IMR-90 (cell line): ENCODE data around the gene ZNF584. TPM values are rescaled to one million over a fixed set of nuclear protein-coding genes. Genes with fewer than 3 reads are reported as not detected.

Source experiments
- ATAC-seq: fragments of 200-7000 bp; cut with Tn5 transposase; 2 replicates; pipeline ENCODE4 v1.9.1; 2020; ENCODE audit warnings: low read depth, mild to moderate bottlenecking, moderate library complexity
- BruUV-seq: library from RNA; stranded (reverse); fragments of 400-500 nt; replicated peaks from 2 replicates; lab custom pipeline; 2021; lab: Mats Ljungman, UMichigan
- CTCF ChIA-PET: fragments of 300-600 bp; formaldehyde crosslinking; extraction: SDS; loops from one replicate; lab custom pipeline; 2021; ENCODE audit warnings: antibody characterized with exemption; lab: Yijun Ruan, JAX
- POLR2A ChIA-PET: fragments of 300-600 bp; sonication (Branson Sonifier 250); formaldehyde crosslinking; loops from one replicate; lab custom pipeline; 2022; ENCODE audit warnings: antibody characterized with exemption; ENCODE audit not compliant: unreplicated experiment; lab: Charles Lee
- DNase-seq: peaks from one replicate; pipeline ENCODE4 v3.0.0; 2013
- H2AFZ ChIP-seq: replicated peaks from 2 replicates; pipeline ENCODE3; 2013; ENCODE audit warnings: low read length, mild to moderate bottlenecking; ENCODE audit not compliant: poor library complexity
- H2AK5ac ChIP-seq: 2 replicates; pipeline ENCODE4 v1.6.1; 2013; ENCODE audit warnings: low read depth, low read length, inconsistent platforms
- H2AK9ac ChIP-seq: replicated peaks from 2 replicates; pipeline ENCODE3; 2013; ENCODE audit warnings: mild to moderate bottlenecking, low read depth, low read length, moderate library complexity; ENCODE audit not compliant: poor library complexity
- H2BK120ac ChIP-seq: 2 replicates; pipeline ENCODE4 v1.6.1; 2013; ENCODE audit warnings: low read depth, low read length, inconsistent platforms
- H2BK15ac ChIP-seq: 3 replicates; pipeline ENCODE4 v1.6.1; 2013; ENCODE audit warnings: low read depth, low read length, inconsistent platforms
- H2BK20ac ChIP-seq: 2 replicates; pipeline ENCODE4 v1.6.1; 2013; ENCODE audit warnings: low read depth, mild to moderate bottlenecking, inconsistent platforms, low read length, moderate library complexity
- H2BK5ac ChIP-seq: 2 replicates; pipeline ENCODE4 v1.6.1; 2013; ENCODE audit warnings: mild to moderate bottlenecking, low read depth, low read length, inconsistent platforms; ENCODE audit not compliant: poor library complexity, severe bottlenecking
- H3K14ac ChIP-seq: replicated peaks from 2 replicates; pipeline ENCODE4 v1.6.1; 2013; ENCODE audit warnings: low read depth, low read length, inconsistent platforms
- H3K18ac ChIP-seq: 2 replicates; pipeline ENCODE4 v1.6.1; 2013; ENCODE audit warnings: low read depth, low read length, control low read depth
- H3K23ac ChIP-seq: 2 replicates; pipeline ENCODE4 v1.6.1; 2013; ENCODE audit warnings: low read depth, low read length, inconsistent platforms
- H3K27ac ChIP-seq: 2 replicates; pipeline ENCODE4 v1.5.1; 2013; ENCODE audit warnings: mild to moderate bottlenecking, control low read depth, low read length; ENCODE audit not compliant: insufficient read depth
- H3K27me3 ChIP-seq: 2 replicates; pipeline ENCODE4 v1.6.1; 2013; ENCODE audit warnings: low read length; ENCODE audit not compliant: control insufficient read depth, insufficient read depth
- H3K36me3 ChIP-seq: 2 replicates; pipeline ENCODE4 v1.6.1; 2013; ENCODE audit warnings: low read length, mixed read lengths; ENCODE audit not compliant: control insufficient read depth, insufficient read depth
- H3K4ac ChIP-seq: 2 replicates; pipeline ENCODE4 v1.6.1; 2013; ENCODE audit warnings: low read depth, low read length, inconsistent platforms
- H3K4me1 ChIP-seq: 2 replicates; pipeline ENCODE4 v1.6.1; 2013; ENCODE audit warnings: low read length, mixed read lengths; ENCODE audit not compliant: control insufficient read depth, insufficient read depth
- H3K4me2 ChIP-seq: 2 replicates; pipeline ENCODE4 v1.6.1; 2013; ENCODE audit warnings: low read depth, mild to moderate bottlenecking, control low read depth, low read length, moderate library complexity
- H3K4me3 ChIP-seq: 2 replicates; pipeline ENCODE4 v1.5.1; 2013; ENCODE audit warnings: low read depth, mild to moderate bottlenecking, control low read depth, low read length, moderate library complexity; ENCODE audit not compliant: insufficient read depth
- H3K56ac ChIP-seq: 2 replicates; pipeline ENCODE4 v1.6.1; 2013; ENCODE audit warnings: low read length, inconsistent platforms; ENCODE audit not compliant: insufficient read depth; ENCODE audit errors: extremely low read depth
- H3K79me1 ChIP-seq, 2 experiments: 2 replicates each; pipeline ENCODE4 v1.6.1; 2013; ENCODE audit warnings: low read length in 2 of 2, inconsistent platforms in 1 of 2, low read depth in 1 of 2
- H3K9ac ChIP-seq: 2 replicates; pipeline ENCODE4 v1.6.1; 2013; ENCODE audit warnings: low read depth, low read length, control low read depth
- H3K9me1 ChIP-seq: 2 replicates; pipeline ENCODE4 v1.6.1; 2013; ENCODE audit warnings: low read length, inconsistent platforms; ENCODE audit not compliant: insufficient read depth
- H3K9me3 ChIP-seq: 2 replicates; pipeline ENCODE4 v1.6.1; 2013; ENCODE audit warnings: low read length; ENCODE audit not compliant: control insufficient read depth, insufficient read depth
- H4K20me1 ChIP-seq: 2 replicates; pipeline ENCODE4 v1.6.1; 2013; ENCODE audit warnings: low read length, inconsistent platforms; ENCODE audit not compliant: insufficient read depth
- H4K5ac ChIP-seq: 2 replicates; pipeline ENCODE4 v1.6.1; 2013; ENCODE audit warnings: mild to moderate bottlenecking, low read depth, low read length, control low read depth
- H4K8ac ChIP-seq, 2 experiments: 2 replicates each; pipeline ENCODE4 v1.6.1; 2013; ENCODE audit warnings: low read depth in 2 of 2, low read length in 2 of 2, control low read depth in 1 of 2, inconsistent platforms in 1 of 2
- H4K91ac ChIP-seq: 2 replicates; pipeline ENCODE4 v1.6.1; 2013; ENCODE audit warnings: low read depth, low read length, inconsistent platforms; ENCODE audit not compliant: insufficient read depth
- BHLHE40 ChIP-seq: fragments of 150-350 bp; IDR thresholded peaks from 2 replicates; pipeline ENCODE4 v1.6.1; 2016; ENCODE audit warnings: mild to moderate bottlenecking, low read depth, low read length
- CEBPB ChIP-seq: IDR thresholded peaks from 2 replicates; pipeline ENCODE4 v1.6.1; 2012; ENCODE audit warnings: low read depth, low read length, improper control_type of control experiment
- CHD1 ChIP-seq: IDR thresholded peaks from 2 replicates; pipeline ENCODE4 v1.6.1; 2012; ENCODE audit warnings: low read depth, low read length, improper control_type of control experiment
- CTCF ChIP-seq: conservative IDR thresholded peaks from 2 replicates; pipeline ENCODE4 v1.5.1; 2012; ENCODE audit warnings: mild to moderate bottlenecking, low read depth, low read length, improper control_type of control experiment
- ELK1 ChIP-seq: fragments of 150-350 bp; IDR thresholded peaks from 2 replicates; pipeline ENCODE4 v1.6.1; 2016; ENCODE audit warnings: low read depth, mild to moderate bottlenecking, low read length, moderate library complexity, borderline replicate concordance
- FOS ChIP-seq: fragments of 150-350 bp; IDR thresholded peaks from 2 replicates; pipeline ENCODE4 v1.6.1; 2016; ENCODE audit warnings: low read depth, low read length
- MAFK ChIP-seq: IDR thresholded peaks from 2 replicates; pipeline ENCODE4 v1.6.1; 2012; ENCODE audit warnings: low read depth, low read length, improper control_type of control experiment
- MXI1 ChIP-seq: IDR thresholded peaks from 2 replicates; pipeline ENCODE4 v1.6.1; 2012; ENCODE audit warnings: low read depth, mild to moderate bottlenecking, low read length, moderate library complexity, borderline replicate concordance
- NFE2L2 ChIP-seq: fragments of 150-350 bp; IDR thresholded peaks from 2 replicates; pipeline ENCODE4 v1.6.1; 2016; ENCODE audit warnings: low read depth, mild to moderate bottlenecking, low read length
- POLR2A ChIP-seq: IDR thresholded peaks from 2 replicates; pipeline ENCODE4 v1.6.1; 2012; ENCODE audit warnings: mild to moderate bottlenecking, low read depth, low read length
- RFX5 ChIP-seq: IDR thresholded peaks from 2 replicates; pipeline ENCODE4 v1.8.0; 2012; ENCODE audit warnings: low read depth, mild to moderate bottlenecking, low read length, moderate library complexity
- SMC3 ChIP-seq: fragments of 150-350 bp; IDR thresholded peaks from 2 replicates; pipeline ENCODE4 v1.6.1; 2016; ENCODE audit warnings: low read depth, mild to moderate bottlenecking, antibody characterized with exemption, low read length, moderate library complexity
- WGBS, 2 experiments: methylation state at CpG; one replicate each; pipeline versions ENCODE4 v1.1.5 to v1.1.7; 2013; ENCODE audit warnings: missing lambda C conversion rate in 2 of 2; ENCODE audit not compliant: insufficient read length in 1 of 2; ENCODE audit errors: extremely low coverage in 2 of 2; 5-methylcytosine and 5-hydroxymethylcytosine counted together
- dilution Hi-C: fragments of 300-500 bp; cut with HindIII; formaldehyde crosslinking; loops from one replicate; pipeline ENCODE4 v1.14.3; 2018; ENCODE audit warnings: low sequenced_read_pairs; ENCODE audit not compliant: unreplicated experiment
- in situ Hi-C: fragments of 300-500 bp; cut with MboI; formaldehyde crosslinking; loops from 3 replicates; pipeline ENCODE4 v1.14.3; 2019; ENCODE audit warnings: low sequenced_read_pairs, inconsistent platforms, mixed read lengths
- intact Hi-C: fragments of 100-400 bp; cut with micrococcal nuclease; formaldehyde crosslinking; loops from 2 replicates; pipeline ENCODE4 v1.10.0; 2022
- polyA plus RNA-seq, 3 experiments: library from polyadenylated mRNA; depleted of rRNA; stranded (reverse); fragments of >200 nt; gene quantifications; 2 replicates each; pipeline ENCODE4 v1.2.3, GENCODE V29; 2012; ENCODE audit warnings: low replicate concordance in 1 of 3
- total RNA-seq: library from RNA; depleted of rRNA; stranded (reverse); fragments of >200 nt; gene quantifications from 2 replicates; pipeline ENCODE4 v1.2.3, GENCODE V29; 2012
- TF ChIP-seq, protein P1 (sequence below): fragments of 150-350 bp; IDR thresholded peaks from 2 replicates; pipeline ENCODE4 v1.6.1; 2017; ENCODE audit warnings: mild to moderate bottlenecking, antibody characterized with exemption, low read length, low read depth

ZNF584 gene
- total and polyA plus RNA-seq, 2 of the 4 experiments (the other 2 are of a cell fraction): 11.6 to 15.4 TPM

- Histone ChIP-seq H4K20me1 (peaks cover 13% of the 10 kb centered on the region), H4K5ac (no peak within 1 kb of the TSS), H2AK9ac (peak within 1 kb of the TSS; percentile 89), H3K23ac (peak within 1 kb of the TSS; percentile 80), H2AFZ (peak within 1 kb of the TSS; percentile 100), H3K4me1 (peaks cover 7% of the 10 kb centered on the region), H3K27ac (peak within 1 kb of the TSS; percentile 41), H3K56ac (no peak within 1 kb of the TSS; the same call in 1 of the 2 replicates), H3K9me3 (no peaks in the 10 kb centered on the region), H3K14ac (peak within 1 kb of the TSS; percentile 78; the same call in 1 of the 2 replicates), H3K79me1 (peaks cover 14 to 27% of the 10 kb centered on the region in 2 experiments; a peak in 3 of 4 replicates), H4K8ac (peak within 1 kb of the TSS; percentile 57 to 95; a peak in 3 of 4 replicates), H2BK120ac (no peak within 1 kb of the TSS), H3K18ac (no peak within 1 kb of the TSS), H2BK15ac (no peak within 1 kb of the TSS), H4K91ac (no peak within 1 kb of the TSS), H3K9me1 (peaks cover 14% of the 10 kb centered on the region), H2BK20ac (peak within 1 kb of the TSS; percentile 29; the same call in 1 of the 2 replicates), H3K4ac (peak within 1 kb of the TSS; percentile 63), H3K36me3 (peaks cover 16% of the 10 kb centered on the region), H3K27me3 (no peaks in the 10 kb centered on the region), H3K4me2 (peak within 1 kb of the TSS; percentile 92), H3K9ac (peak within 1 kb of the TSS; percentile 53), H3K4me3 (peak within 1 kb of the TSS; percentile 65), H2AK5ac (peak within 1 kb of the TSS; percentile 69), H2BK5ac (no peak within 1 kb of the TSS)
- ATAC-seq (peak; percentile 96), DNase-seq (peak; percentile 94)
- intact Hi-C loops: loop anchor here (1.0 kb wide), 1 partner anchor 8 kb away; no protein-coding TSS in a partner anchor
- in situ Hi-C loops: no loop called here
- dilution Hi-C loops: no loop called here
- ChIA-PET CTCF (no interaction called here), POLR2A (no interaction called here)
- BruUV-seq: no TSS peak
- TF ChIP-seq CEBPB (no peak), POLR2A (peak; percentile 80), CHD1 (0 out of 2 replicates have a peak, but pooled peaks have one; percentile 48), FOS (peak; percentile 23; the same call in 1 of the 2 replicates), MAFK (no peak), ELK1 (no peak), RFX5 (no peak), MXI1 (peak; percentile 79; the same call in 1 of the 2 replicates), BHLHE40 (peak; percentile 39; the same call in 1 of the 2 replicates), NFE2L2 (no peak), SMC3 (no peak), CTCF (no peak)
- TF ChIP-seq, protein P1, sequence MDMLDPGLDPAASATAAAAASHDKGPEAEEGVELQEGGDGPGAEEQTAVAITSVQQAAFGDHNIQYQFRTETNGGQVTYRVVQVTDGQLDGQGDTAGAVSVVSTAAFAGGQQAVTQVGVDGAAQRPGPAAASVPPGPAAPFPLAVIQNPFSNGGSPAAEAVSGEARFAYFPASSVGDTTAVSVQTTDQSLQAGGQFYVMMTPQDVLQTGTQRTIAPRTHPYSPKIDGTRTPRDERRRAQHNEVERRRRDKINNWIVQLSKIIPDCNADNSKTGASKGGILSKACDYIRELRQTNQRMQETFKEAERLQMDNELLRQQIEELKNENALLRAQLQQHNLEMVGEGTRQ: peak; percentile 97
- WGBS, 2 experiments: 0% methylated on average over 62 of the region's 92 CpGs; no CpG with 5 or more reads in 1 of the 2 experiments
These were observed 58.5 kb downstream of the ZNF584 start, which contains the start of gene ZNF324 for GRCh38 chr19:58466760-58467589. Gene ZNF324 (plus strand): TSS chr19:58467080. CDS start chr19:58469186, 2,106 bp downstream.
